Measurements from ENCODE around the gene DLG3. TPM values are rescaled to one million over a fixed set of nuclear protein-coding genes. Genes with fewer than 3 reads are reported as not detected.

The DLG3 gene
- total RNA-seq, 1 experiment from 2014 or later = 5.9 TPM

DNA sequence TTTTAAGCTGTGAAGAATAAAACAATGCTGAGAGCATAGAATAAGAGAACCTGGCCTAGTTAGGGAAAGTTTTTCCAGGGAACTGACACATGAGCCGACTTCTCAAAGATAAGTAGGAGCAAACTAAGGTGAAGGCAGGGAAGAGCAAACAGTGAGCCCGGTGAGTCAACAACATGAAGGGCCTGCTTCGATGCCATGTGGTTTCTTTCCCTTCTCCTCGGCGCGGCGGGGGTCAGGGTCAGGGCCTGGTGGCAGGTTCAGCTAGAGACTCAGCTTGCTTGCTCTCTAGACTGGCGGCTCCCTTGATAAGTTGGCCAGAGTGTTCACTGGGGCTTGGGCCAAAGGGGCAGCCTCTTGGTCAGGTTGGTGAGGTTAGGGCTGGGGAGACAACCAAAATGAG, 81.1 kb downstream of the DLG3 start:
- peak; percentile 67 for DNase-seq (ENCODE audit: low read depth)

DNA sequence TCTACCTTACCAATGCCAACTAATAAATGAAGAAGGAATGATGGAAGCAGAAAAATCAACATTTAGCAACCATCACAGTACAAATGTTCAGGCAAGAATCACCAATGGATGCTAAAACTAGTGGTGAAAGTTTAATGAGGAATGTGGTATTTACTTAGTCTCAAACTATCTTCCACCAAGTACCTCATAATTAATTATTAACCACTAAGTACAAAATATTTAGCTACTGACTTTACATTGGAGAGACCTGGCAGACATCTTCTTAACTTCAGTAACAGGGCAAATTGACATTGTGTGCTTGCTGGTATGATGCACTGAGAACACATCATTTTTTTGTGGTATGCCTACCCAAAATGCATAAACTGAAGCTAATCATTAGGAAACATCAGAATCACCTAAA, 82.4 kb downstream of the DLG3 start:
- DNase-seq (ENCODE audit: low read depth) = no peak

GRCh38 chrX:70527610-70528345, 83.1 kb downstream of the DLG3 start:
- no peak for DNase-seq (ENCODE audit: low read depth)

GRCh38 chrX:70535198-70535597, 90.6 kb downstream of the DLG3 start:
- DNase-seq (ENCODE audit: low read depth) = no peak

GRCh38 chrX:70549429-70549828, 104.8 kb downstream of the DLG3 start:
- DNase-seq (ENCODE audit: low read depth) = no peak

DNA sequence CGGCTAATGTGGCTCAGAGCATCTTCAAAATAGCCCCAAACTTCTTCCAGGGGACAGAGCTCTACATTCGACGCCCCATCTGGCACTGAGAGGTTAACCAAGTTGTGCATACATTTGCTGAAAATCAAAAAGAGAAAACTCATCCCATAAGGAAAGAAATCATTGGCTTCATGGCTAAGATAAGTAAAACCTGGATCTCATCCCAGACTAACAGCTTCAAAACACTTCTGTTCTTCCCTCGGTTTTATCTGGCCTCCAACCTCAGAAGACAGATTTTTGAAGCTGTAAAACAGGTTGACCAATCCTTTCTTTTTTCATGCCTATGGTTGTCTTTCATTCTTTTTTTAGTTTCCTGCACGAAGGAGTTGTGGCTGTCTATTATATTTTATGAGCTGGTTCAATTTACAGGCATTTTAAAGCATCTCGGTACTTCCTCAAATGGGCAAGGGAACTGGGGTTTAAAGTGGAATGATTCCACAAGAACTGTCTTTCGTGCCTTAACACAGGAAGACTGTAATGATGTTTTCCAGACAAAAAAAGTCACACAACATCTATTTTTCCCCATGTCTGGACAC, 107.6 kb downstream of the DLG3 start:
- DNase-seq (ENCODE audit: low read depth) = no peak

GRCh38 chrX:70553516-70553915, 108.9 kb downstream of the DLG3 start:
- DNase-seq (ENCODE audit: low read depth) = no peak

GRCh38 chrX:70554081-70554480, 109.4 kb downstream of the DLG3 start:
- DNase-seq (ENCODE audit: low read depth) = no peak

DNA sequence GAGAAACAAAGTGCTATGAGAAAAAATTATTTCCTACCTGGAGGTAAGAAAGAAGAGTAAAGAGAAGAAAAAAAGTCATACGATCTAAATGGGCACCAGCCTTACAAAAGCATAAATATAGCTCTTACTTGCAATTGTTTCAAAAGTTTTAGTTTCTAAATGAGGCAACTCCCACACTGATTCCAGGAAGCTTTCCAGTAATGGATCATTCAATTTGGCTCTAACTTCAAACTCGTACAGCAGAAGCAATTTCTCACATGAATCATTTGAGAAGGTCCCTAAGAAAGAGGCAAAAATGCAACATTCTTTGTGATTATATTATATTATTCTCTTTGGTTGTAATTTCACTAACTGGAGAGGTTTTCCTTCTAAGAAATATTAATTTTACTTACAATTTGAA, 109.9 kb downstream of the DLG3 start:
- no peak for DNase-seq (ENCODE audit: low read depth)

- no peak for DNase-seq (ENCODE audit: low read depth)
Measured at GRCh38 chrX:70554948-70555347, 110.3 kb downstream of the DLG3 start.

Other genes starting within 250 kb of the DLG3 start
- gene AWAT1, start 210.2 kb upstream of the DLG3 start, total RNA-seq (2014; rRNA removed; shearing (Covaris generic)) = not detected in 2 replicates
- not detected in 2 replicates for gene P2RY4, start 184.6 kb upstream of the DLG3 start, total RNA-seq (2014; rRNA removed; shearing (Covaris generic))
- not detected in 2 replicates for gene ARR3, start 176.5 kb upstream of the DLG3 start, total RNA-seq (2014; rRNA removed; shearing (Covaris generic))
- gene RAB41, start 162.7 kb upstream of the DLG3 start, total RNA-seq (2014; rRNA removed; shearing (Covaris generic)) = not detected in 2 replicates
- 45.1 and 50.5 TPM in 2 replicates for gene PDZD11, start 154.9 kb upstream of the DLG3 start, total RNA-seq (2014; rRNA removed; shearing (Covaris generic))
- 53.5 and 59.6 TPM in 2 replicates for gene KIF4A, start 154.7 kb upstream of the DLG3 start, total RNA-seq (2014; rRNA removed; shearing (Covaris generic))
- not detected in 2 replicates for gene GDPD2, start 21.5 kb upstream of the DLG3 start, total RNA-seq (2014; rRNA removed; shearing (Covaris generic))

Measured in Daoy (cell line).